Measurements from ENCODE around the gene ZGLP1.

Gene ZGLP1

DNA sequence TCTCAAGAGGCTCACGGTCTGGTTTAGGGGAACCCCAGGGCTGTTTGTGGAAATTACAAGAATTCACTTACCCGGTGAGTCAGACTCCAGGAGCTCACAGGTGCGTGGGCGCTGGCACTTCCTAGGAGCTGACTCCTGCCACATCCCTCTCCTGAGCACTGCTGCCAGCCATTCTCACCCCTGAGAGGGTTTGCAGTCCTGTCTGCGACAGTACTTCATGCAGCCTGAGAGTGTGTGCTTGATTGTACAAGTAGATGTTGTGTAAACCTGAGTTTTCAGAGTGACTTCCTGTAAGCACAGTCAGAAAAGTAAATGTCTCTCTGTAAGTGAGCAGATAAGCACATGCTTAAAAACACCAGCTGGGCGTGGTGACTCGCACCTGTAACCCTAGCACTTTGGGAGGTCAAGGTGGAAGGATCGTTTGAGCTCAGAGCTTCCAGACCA, 49.5 kb downstream of the ZGLP1 start:
- Mint-ChIP-seq H3K27ac (peak overlapping the region; percentile 89), H3K27me3 (ENCODE audit: low read depth) (no peaks in the 10 kb centered on the region), H3K4me1 (ENCODE audit: low read depth) (peaks cover 17% of the 10 kb centered on the region), H3K9me3 (no peaks in the 10 kb centered on the region), H3K36me3 (ENCODE audit: low read depth) (peaks cover 16% of the 10 kb centered on the region), H3K4me3 (peak overlapping the region; percentile 60)

DNA sequence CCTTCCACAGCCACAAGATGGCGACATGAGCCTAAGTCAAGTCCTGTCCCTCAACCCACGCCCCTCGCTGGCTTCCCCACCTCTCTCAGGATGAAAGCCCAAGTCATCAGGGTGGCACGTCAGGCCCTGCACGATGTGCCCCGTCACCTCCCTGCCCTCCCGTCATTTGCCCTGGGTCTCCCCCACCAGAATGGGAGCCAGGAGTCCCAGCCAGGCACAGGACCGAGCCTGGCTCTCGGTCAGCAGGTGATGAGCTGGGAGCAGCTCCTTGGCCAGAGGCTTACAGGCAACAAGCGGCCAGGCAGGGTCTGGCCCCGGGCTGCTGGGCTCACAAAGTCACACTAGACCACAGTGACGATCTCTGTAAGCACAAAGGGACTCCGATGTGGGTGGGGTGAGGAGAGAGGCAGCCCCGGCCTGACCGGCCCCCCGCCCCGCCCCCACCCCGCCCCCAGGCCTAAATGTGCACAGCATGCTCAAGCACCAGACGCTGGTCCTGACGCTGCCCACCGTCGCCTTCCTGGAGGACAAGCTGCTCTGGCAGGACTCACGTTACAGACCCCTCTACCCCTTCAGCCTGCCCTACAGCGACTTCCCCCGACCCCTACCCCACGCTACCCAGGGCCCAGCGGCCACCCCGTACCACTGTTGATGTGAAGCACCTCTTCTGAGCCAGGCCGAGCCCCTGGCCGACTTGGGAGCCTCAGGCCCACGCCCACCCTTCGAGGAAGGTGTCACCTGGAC, 50.3 kb downstream of the ZGLP1 start:
- no peaks in the 10 kb centered on the region for H3K27me3 Mint-ChIP-seq (ENCODE audit: low read depth)
- H3K9me3 Mint-ChIP-seq: no peaks in the 10 kb centered on the region
- H3K36me3 Mint-ChIP-seq (ENCODE audit: low read depth): peaks cover 19% of the 10 kb centered on the region
- H3K4me3 Mint-ChIP-seq: peak overlapping the region; percentile 34
- peak overlapping the region; percentile 89 for H3K27ac Mint-ChIP-seq
- peaks cover 17% of the 10 kb centered on the region for H3K4me1 Mint-ChIP-seq (ENCODE audit: low read depth)

DNA sequence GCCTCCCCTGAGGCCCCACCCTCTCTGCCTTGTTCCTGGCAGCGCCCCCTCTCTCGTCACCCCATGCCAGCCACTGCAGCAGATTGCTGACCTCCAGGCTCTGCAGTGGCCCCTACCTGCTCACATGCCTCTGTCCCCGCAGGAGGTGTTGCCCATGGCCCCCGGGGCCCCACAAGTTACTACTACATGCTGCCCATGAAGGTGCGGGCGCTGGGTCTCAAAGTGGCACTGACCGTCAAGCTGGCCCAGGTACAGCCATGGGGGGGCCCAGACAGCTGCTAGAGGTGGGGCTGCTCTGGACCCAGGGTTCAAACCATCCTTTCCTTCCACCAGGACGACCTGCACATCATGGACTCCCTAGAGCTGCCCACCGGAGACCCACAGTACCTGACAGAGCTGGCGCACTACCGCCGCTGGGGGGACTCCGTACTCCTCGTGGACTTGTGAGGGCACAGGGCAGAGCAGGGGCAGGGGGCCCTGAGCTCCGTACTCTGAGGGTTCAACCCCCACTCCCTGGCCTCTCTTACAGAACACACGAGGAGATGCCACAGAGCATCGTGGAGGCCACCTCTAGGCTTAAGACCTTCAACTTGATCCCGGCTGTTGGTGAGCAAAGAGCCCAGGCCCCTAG, 51.4 kb downstream of the ZGLP1 start:
- Mint-ChIP-seq H3K4me3 (no peak overlapping the region), H3K27ac (no peak overlapping the region), H3K27me3 (ENCODE audit: low read depth) (no peaks in the 10 kb centered on the region), H3K4me1 (ENCODE audit: low read depth) (peaks cover 20% of the 10 kb centered on the region), H3K9me3 (no peaks in the 10 kb centered on the region), H3K36me3 (ENCODE audit: low read depth) (peaks cover 27% of the 10 kb centered on the region)

DNA sequence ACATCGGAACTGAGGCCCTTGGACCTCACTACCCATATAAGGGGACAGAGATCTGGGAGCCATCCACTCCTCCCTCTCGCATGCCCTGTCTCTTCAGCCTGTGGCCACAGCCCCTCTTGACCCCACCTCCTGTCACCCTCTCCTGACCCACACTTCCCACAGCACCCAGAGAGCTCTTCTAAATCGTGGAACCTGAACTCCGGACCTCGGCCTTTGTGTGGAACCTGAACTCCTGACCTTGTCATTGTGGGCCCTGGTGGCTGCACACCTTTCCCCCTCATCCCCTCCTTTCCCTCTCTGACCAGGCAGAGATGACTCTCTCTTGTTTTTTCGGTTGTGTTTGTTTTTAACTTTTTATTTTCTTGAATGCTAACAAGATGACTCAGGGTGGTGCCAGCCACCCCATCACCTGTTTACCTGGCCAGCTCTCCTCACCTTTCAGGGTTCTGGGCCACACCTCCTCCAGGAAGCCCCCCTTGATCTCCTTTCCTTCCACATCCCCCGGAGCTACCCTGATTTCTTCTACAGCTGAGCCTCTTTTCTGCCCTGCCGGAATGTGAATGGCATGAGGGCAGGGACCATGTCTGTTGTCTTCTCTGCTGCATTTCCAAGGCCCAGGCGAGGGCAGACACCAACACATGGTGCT, 52.5 kb downstream of the ZGLP1 start:
- H3K27me3 Mint-ChIP-seq (ENCODE audit: low read depth): no peaks in the 10 kb centered on the region
- peaks cover 26% of the 10 kb centered on the region for H3K4me1 Mint-ChIP-seq (ENCODE audit: low read depth)
- H3K9me3 Mint-ChIP-seq: no peaks in the 10 kb centered on the region
- H3K36me3 Mint-ChIP-seq (ENCODE audit: low read depth): peaks cover 27% of the 10 kb centered on the region
- no peak overlapping the region for H3K4me3 Mint-ChIP-seq
- H3K27ac Mint-ChIP-seq: no peak overlapping the region

DNA sequence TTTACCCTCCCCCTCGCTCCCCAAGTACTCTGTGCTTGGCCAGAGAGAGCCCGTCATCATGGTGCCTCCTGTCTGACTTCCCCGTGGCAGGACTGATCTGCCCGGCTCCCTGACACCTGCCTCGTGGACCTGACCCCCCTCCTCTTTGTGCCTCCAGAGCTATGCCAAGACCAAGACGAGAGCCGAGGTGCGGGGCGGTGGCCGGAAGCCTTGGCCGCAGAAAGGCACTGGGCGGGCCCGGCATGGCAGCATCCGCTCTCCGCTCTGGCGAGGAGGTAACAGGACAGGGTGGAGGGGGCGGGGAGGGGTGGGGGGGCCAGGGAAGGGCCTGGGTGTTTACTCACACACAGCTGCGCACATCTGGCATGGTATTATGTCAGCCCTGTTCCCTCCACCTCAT, 53.1 kb downstream of the ZGLP1 start:
- Mint-ChIP-seq H3K4me3 (no peak overlapping the region), H3K4me1 (ENCODE audit: low read depth) (peaks cover 24% of the 10 kb centered on the region)

DNA sequence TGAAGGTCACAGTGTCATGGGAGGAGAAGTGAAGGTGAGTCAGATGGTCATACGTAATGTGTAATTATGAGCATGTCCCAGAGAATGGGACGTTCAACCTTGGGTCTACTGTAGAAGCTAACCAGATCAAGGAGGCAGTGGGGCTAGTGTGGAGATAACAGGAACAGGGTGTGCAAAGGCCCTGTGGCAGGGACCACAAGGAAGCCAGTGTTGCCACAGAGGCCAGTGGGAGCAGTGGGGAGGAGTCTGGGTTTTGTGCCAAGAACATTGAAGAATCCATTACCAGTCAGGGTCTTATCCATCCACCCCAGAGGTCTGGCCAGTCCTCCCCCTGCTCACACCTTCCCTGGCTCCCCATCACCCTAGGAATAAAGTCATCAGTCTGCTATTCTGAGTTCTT, 54.3 kb downstream of the ZGLP1 start:
- H3K27me3 Mint-ChIP-seq (ENCODE audit: low read depth): no peaks in the 10 kb centered on the region
- peaks cover 28% of the 10 kb centered on the region for H3K36me3 Mint-ChIP-seq (ENCODE audit: low read depth)
- H3K4me1 Mint-ChIP-seq (ENCODE audit: low read depth): peaks cover 22% of the 10 kb centered on the region
- no peak overlapping the region for H3K27ac Mint-ChIP-seq
- no peak overlapping the region for H3K4me3 Mint-ChIP-seq
- H3K9me3 Mint-ChIP-seq: no peaks in the 10 kb centered on the region

More for the DNA sequence above, 53.1 kb downstream of the ZGLP1 start:
- Mint-ChIP-seq H3K27me3 (ENCODE audit: low read depth) (no peaks in the 10 kb centered on the region), H3K36me3 (ENCODE audit: low read depth) (peaks cover 28% of the 10 kb centered on the region), H3K9me3 (no peaks in the 10 kb centered on the region), H3K27ac (no peak overlapping the region)
